Vein endothelial cell (primary cell): ENCODE measurements around the gene AGAP6. TPM values are rescaled to one million over a fixed set of nuclear protein-coding genes. Genes with fewer than 3 reads are reported as not detected.

Experiments
- small RNA-seq: library from RNA; depleted of rRNA; stranded (forward); fragments of <200 nt; gene quantifications from one replicate; pipeline ENCODE3, GENCODE V24; 2012
- total RNA-seq: library from RNA; depleted of rRNA; stranded (reverse); fragments of >200 nt; gene quantifications from 2 replicates; pipeline ENCODE4 v1.2.3, GENCODE V29; 2012

The AGAP6 gene
- total RNA-seq, result 4.6 and 4.7 TPM in 2 replicates

DNA sequence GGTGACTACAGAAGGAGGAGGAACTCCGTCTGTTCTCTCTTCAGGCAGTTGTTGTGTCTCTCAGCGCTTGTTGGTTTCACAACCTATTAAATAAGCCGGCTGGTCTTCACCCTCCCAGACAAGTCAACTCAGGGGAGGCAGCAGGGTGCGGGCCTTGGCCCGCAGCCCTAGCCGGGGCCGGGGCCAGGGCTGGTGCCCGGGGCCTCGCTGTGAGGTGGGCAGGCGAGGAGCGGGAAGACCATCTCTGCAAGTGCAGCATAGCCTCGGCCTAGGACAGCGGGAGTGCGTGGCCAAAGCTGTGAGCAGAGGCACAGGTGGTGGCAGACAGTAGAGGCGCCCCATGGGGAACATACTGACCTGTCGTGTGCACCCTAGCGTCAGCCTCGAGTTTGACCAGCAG lies at the start of gene AGAP6:
TSS of gene AGAP6 (plus strand) at position 31 of the 400 bp plus-strand sequence. CDS start at position 341, 310 bp downstream.

DNA sequence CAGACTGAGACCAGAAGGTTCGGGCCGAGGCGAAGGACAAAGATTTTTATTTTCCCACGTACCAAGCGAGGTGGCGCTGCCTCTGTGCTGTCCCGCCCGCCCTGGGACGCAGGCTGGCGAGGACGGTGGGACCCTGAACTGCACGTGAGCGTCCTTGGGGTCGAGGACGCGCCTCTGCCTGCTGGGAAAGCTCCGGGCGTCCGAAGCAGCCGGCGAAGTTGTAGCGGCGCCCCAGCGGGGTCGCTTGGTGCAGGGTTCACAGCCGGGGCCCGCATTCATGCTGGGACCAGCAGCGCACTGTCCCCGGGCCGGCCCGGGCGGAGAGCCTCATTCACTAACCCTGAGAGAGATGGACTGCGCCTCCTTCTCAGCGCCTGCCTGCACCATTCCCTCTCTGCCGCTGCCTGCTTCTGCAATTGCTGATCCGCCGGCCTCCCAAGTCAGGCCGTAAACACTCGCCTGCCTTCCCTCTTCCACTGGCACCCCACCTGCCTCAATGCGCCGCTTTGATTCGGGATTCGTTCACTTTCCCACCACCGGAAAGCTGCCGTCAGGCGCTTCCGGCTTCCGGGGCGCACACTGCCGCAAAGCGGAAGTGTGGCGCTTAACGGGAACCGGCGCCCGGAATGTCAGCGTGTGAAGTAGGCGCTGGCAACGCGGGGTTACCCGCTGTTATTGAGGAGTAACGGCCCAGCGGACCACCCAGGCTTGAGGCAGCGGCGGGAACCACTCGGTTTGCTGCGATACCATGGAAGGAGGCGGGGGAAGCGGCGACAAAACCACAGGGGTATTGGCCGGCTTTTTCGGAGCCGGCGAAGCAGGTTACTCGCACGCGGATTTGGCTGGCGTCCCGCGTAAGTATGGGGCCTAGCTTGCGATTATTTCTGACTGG lies 46.5 kb upstream of the AGAP6 start, which contains the start of the genes PARG and TIMM23B:
TSS of gene PARG (minus strand) at position 581 of the 892 bp plus-strand sequence. CDS start at position 279, 302 bp downstream.
TSS of gene TIMM23B (plus strand) at position 607 of the 892 bp plus-strand sequence. CDS start at position 749, 142 bp downstream.

Small RNAs within 50 kb of the gene (small RNA-seq; reads per million reads assigned to genes)
- not detected for gene RNA5SP317
- gene SNORA74C-2, result 1.8 reads per million, percentile 77 among the genes with 10 or more reads in this experiment

Other genes starting within 250 kb of the AGAP6 start
- gene OGDHL, start 226.1 kb upstream of the AGAP6 start, total RNA-seq, result 0.19 and 0.33 TPM in 2 replicates
- 26.5 and 32.5 TPM in 2 replicates for gene PARG, start 46.4 kb upstream of the AGAP6 start, total RNA-seq
- 16.7 and 18.5 TPM in 2 replicates for gene TIMM23B, start 46.4 kb upstream of the AGAP6 start, total RNA-seq
- gene WASHC2A, start 79.5 kb downstream of the AGAP6 start, total RNA-seq, result 45.7 and 51.5 TPM in 2 replicates